ENCODE measurements around the gene MAPK1.

- TF ChIP-seq CTCF (conservative IDR thresholded peaks at IDR 0.05 in 1 of 2, IDR thresholded peaks at IDR 0.05 in 1 of 2; ENCODE audit: low read depth in 1 of 2, low read length in 2 of 2) (no peak), EZH2 (IDR thresholded peaks at IDR 0.05; ENCODE audit: low read length, missing control alignments) (no peak)
These were observed 113.9 kb downstream of the MAPK1 start for GRCh38 chr22:21753374-21754111.

Data from fibroblast of lung (primary cell).